Activated T-helper 1 cell treated with anti-CD3 and anti-CD28 coated beads, Interleukin-2, amount 50 U/mL, for 16 hours (primary cell): Measurements from ENCODE around the gene TMC6.
"Not testable (repeated sequence)": the region's sequence is repeated elsewhere in the genome, so short reads cannot be mapped to it uniquely, and the experiment has no call there.

ENCODE experiments used
- DNase-seq, 2 donors: peaks; one replicate each; pipeline ENCODE4 v3.0.0-alpha.2; 2020; ENCODE audit warnings: low read depth in 1 of 2, low spot score in 1 of 2

Gene TMC6, protein sequence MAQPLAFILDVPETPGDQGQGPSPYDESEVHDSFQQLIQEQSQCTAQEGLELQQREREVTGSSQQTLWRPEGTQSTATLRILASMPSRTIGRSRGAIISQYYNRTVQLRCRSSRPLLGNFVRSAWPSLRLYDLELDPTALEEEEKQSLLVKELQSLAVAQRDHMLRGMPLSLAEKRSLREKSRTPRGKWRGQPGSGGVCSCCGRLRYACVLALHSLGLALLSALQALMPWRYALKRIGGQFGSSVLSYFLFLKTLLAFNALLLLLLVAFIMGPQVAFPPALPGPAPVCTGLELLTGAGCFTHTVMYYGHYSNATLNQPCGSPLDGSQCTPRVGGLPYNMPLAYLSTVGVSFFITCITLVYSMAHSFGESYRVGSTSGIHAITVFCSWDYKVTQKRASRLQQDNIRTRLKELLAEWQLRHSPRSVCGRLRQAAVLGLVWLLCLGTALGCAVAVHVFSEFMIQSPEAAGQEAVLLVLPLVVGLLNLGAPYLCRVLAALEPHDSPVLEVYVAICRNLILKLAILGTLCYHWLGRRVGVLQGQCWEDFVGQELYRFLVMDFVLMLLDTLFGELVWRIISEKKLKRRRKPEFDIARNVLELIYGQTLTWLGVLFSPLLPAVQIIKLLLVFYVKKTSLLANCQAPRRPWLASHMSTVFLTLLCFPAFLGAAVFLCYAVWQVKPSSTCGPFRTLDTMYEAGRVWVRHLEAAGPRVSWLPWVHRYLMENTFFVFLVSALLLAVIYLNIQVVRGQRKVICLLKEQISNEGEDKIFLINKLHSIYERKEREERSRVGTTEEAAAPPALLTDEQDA

GRCh38 chr17:78128551-78129350 is at the start of gene TMC6:
Gene TMC6, minus strand, starts transcription at chr17:78128755. Its CDS starts 1,923 bp downstream, at chr17:78126832.
- DNase-seq, result peak; percentile 49 to 58

DNA sequence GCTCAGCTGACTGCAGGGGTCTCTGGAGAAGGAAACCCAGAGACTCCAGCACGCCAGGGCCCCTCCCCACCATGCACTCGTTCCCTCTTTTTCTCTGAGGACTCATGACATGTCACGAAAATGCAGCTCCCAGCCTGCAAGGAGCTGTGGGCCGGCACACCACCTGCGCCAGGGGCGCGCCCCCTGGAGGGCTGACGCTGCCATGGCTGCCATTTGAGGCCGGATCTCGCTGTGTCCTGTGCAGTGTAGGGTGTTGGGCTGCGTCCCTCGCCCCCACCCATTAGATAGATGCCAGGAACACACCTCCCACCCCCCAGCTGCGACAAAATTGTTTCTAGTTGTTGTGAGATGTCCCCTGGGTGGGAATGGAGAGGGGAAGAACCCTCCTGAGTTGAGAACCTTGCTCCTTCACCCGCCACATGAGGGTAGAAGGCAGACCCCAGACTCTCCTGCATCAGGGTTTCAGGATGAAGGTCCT is 48.0 kb upstream of the TMC6 start:
- DNase-seq, result peak; percentile 62 to 66

- no peak for DNase-seq
Measured at GRCh38 chr17:78175643-78175981, 47.1 kb upstream of the TMC6 start.

DNA sequence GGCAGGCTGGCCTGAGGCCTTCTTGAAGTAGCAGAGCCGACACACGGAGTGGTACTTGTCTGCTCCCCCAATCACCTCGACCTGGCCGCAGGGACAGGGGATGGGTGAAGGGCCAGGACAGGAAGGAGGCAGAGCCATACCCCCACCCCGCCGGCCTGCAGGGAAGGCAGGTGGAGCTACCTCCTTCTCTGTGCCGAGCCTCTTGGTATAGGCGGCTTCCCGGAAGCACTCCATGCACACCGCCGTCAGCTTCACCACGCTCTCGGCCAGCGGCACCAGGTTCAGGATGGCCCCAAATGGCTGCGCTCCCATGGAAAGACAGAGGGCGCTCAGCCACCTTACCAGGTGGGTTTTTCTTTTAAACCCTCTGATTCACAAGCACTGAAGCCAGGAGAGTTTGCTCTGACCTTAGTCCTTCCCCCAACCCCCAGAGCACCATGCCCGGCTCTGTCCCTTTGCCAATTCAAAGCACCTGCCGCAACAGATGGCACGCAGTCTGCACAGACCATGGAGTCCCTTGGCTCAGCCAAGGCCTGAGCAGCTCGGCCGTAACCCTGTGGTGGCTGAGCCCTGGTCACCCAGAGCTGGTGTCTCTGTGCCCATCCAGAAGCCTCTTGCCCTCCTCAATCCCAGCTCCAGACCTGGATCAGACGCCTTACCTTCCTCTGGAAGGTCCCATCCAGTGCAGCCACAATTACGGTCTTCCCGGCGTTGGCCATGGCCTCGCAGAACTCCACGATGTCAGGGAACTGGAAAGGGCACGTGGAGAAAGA is 46.5 kb upstream of the TMC6 start:
- DNase-seq, result no peak

GRCh38 chr17:78174346-78174869 is 45.9 kb upstream of the TMC6 start:
- no peak for DNase-seq

DNA sequence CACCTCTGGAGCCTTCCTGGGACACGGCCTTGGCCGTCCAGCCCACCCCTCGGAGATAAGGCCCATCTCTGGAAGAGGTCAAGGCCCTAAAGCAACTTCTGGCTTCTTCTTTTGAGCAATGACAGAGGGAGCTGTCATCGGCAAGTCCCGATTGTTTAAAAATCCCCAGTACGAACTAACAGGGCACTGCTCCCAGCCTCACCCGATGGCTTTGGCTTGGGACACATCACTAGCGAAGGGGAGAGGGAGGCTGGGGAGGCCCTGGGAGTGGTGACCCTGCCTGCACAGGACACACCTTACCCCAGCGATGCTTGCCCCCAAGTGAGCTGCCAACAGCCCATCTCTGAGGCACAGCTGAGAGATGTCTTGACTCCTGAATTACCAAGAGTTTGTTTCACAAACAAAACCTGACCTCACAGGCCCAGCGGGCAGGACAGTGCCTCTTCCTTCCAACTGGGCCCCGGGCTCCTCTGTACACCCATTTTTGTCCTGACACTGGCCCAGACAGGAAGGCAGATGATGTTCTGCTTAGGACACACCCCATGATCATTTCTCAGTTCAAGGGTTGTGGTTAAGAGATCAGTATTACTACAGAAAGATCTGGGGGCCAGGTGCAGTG is 44.7 kb upstream of the TMC6 start:
- DNase-seq, result no peak

DNA sequence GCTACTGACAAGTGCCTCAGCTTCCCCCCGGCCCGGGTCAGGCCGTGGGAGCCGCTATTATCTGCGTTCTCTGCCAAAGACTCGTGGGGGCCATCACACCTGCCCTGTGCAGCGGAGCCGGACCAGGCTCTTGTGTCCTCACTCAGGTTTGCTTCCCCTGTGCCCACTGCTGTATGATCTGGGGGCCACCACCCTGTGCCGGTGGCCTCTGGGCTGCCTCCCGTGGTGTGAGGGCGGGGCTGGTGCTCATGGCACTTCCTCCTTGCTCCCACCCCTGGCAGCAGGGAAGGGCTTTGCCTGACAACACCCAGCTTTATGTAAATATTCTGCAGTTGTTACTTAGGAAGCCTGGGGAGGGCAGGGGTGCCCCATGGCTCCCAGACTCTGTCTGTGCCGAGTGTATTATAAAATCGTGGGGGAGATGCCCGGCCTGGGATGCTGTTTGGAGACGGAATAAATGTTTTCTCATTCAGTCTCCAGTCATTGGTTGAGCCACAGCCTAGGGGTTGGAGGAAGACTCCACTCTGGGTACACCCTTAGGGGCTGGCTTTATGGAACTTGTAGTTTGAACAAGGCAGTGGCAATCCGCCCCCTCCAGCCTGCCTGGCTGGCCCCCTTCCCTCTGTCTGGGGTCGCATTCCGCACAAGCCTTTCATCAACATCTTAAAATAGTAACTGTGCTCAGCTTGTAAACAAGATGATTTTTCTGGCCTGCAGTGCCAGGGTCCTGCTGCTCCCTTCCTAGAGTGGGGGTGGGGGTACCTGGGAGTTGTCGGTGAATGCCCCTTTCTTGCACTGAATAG is 43.9 kb upstream of the TMC6 start:
- DNase-seq, result no peak

DNA sequence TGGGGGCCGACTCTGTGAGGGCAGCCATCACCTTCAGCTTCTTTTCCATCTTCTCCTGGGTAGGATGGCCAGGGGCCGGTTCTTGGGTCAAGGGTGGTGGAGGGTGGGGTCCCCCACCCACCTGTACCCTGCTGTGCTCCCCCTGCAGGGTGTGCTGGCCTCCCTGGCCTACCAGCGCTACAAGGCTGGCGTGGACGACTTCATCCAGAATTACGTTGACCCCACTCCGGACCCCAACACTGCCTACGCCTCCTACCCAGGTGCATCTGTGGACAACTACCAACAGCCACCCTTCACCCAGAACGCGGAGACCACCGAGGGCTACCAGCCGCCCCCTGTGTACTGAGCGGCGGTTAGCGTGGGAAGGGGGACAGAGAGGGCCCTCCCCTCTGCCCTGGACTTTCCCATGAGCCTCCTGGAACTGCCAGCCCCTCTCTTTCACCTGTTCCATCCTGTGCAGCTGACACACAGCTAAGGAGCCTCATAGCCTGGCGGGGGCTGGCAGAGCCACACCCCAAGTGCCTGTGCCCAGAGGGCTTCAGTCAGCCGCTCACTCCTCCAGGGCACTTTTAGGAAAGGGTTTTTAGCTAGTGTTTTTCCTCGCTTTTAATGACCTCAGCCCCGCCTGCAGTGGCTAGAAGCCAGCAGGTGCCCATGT is 43.2 kb upstream of the TMC6 start:
- DNase-seq, result not testable (repeated sequence)

- no peak for DNase-seq
Measured at GRCh38 chr17:78170692-78171590, 42.4 kb upstream of the TMC6 start.

DNA sequence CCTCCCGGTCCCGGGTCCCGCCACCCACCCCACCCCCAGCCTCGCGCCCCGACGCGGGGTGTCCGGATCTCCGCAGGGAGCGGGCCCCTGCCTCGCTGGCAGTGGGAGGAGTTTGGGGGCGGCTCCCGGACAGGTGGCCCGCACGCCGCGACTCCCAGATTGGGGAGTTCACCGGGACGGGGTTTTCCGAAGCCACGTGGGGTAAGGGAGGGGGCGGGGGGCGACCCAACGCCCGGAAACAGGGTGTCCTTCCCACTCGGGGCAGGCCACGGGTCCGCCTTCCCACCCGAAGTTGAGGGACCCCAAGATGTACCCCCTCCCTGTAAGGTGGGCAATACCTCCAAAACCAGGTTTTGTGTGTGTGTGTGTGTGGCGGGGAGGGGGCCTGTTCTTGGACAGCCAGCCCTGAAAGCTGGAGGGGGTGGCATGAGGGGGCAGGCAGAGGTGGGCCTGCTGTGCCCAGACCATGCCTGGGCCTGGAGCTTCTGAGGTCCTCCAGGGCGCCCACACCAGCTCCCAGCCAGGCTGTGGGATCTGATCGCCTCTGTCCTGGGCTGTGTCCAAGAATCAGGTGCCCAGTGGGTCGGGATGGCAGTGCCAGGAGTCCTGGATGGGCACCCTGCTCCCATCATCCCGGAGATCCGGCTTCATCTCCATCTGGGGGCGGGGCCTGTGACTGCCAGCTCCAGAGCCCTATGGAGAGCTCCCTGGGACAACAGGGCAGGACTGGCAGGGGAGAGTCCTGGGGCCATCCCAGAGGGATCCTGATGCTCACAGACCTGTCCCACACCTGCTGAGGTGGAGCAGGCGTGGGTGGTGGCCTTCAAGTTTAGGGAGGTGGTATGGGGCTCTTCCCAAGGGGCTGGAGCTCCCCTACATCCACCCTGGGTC is 40.6 kb upstream of the TMC6 start:
- DNase-seq, result peak in 1 of 2 donors; percentile 57

DNA sequence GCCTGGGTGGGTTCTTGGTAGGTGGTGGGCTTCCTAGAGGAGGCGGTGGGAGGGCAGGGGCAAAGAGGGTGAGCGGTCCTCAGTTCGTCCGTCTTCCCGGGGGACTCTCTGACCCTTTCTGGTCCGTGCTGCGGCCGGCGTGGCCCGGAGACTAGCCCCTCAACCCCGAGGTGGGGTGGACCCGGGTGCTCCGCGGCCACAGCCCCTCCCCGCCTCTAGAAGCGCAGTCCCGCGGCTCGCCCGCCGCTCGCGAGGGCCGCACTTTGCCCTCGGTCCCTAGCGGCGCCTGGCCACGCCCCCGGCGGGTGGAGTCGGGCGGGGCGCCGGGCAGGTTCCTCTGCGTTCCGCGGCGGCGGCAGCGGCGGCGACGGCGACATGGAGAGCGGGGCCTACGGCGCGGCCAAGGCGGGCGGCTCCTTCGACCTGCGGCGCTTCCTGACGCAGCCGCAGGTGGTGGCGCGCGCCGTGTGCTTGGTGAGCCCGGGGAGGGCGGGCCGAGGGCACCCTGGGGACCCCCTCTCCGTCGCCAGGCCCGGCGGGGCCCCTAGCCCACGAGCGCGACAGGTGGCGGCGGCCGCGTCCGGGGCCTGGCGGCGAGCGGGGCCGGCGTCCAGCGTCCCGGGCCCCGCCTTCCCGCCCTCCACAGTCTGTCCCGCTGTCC is 39.8 kb upstream of the TMC6 start, which contains the start of gene SYNGR2:
Gene SYNGR2 (plus strand): TSS at position 340 of the 661 bp plus-strand sequence. CDS start 36 bp downstream, at position 376.
- peak; percentile 74 to 82 for DNase-seq

DNA sequence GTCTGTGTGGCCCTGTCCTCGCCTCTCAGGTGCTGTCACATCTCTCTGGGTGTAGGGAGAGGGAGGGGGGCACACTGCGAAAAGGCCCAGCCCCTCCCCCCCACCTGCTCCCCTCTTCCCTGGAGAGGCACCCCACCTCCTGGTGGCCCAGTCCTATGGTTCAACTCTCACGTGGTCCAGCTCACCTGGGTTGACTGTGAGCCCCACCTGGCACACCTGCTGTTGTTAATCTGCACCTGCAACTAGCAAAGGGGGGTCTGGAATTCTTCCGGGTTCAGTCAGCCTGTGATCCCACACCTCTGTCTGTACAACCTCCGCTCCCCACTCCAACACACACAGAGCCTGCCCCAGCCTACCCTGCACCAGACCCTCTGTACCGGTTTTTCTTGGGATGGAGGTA is 37.9 kb upstream of the TMC6 start:
- DNase-seq, result no peak

- DNase-seq, result no peak
Measured at GRCh38 chr17:78164748-78165607, 36.4 kb upstream of the TMC6 start.

DNA sequence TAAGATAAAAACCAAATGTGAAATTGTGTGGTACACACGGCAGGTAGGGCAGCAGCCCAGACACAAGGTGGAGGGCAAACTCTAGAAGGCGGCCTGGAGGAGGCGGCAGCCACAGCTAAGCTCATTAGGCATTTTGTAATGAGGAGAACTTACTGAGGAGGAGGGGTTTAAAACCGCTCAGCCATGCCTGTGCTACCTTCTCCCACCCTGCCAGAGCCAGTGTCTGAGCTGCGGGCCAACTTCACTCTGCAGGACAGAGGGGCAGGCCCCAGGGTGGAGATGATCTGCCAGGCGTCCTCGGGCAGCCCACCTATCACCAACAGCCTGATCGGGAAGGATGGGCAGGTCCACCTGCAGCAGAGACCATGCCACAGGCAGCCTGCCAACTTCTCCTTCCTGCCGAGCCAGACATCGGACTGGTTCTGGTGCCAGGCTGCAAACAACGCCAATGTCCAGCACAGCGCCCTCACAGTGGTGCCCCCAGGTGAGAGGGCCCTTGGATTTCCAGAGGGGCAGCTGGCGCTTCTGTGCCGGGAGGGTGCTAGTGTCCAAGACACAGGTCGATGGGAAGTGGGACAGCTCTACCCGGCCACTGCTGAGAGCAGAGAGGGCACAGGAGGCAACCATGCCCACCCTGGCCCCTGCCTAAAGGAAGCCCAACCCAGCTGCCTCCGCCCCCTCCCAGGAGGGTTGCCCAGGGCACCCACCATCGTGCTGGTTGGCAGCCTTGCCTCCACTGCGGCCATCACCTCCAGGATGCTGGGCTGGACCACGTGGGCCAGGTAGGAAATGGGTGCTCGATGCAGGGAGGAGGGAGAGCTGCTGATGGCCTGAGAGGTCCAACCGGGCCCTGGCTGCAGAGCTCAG is 35.6 kb upstream of the TMC6 start:
- DNase-seq, result no peak
